ENCODE results near the gene PLEK.

GRCh38 chr2:68388358-68388757 is 23.3 kb downstream of the PLEK start:
- no peak for TF ChIP-seq CTCF (IDR thresholded peaks at IDR 0.05; ENCODE audit: low read depth, low read length, poor library complexity, severe bottlenecking)
- TF ChIP-seq EZH2phosphoT487 (IDR thresholded peaks at IDR 0.05; ENCODE audit: borderline replicate concordance, low read length), result no peak
